A549 treated with CORT108297 at 1 μM for 4 hours (cell line): ENCODE measurements around the gene CNTLN. TPM values are rescaled to one million over a fixed set of nuclear protein-coding genes. Genes with fewer than 3 reads are reported as not detected.

ENCODE experiments used
- total RNA-seq: library from RNA; stranded (reverse); fragments of 200-300 nt; extraction: Qiagen RNA extraction; gene quantifications from 5 replicates; pipeline ENCODE4 v1.2.3, GENCODE V29; 2022

The CNTLN gene
- 4.5 to 6.9 TPM (median 5.4 TPM) in 5 replicates for total RNA-seq

DNA sequence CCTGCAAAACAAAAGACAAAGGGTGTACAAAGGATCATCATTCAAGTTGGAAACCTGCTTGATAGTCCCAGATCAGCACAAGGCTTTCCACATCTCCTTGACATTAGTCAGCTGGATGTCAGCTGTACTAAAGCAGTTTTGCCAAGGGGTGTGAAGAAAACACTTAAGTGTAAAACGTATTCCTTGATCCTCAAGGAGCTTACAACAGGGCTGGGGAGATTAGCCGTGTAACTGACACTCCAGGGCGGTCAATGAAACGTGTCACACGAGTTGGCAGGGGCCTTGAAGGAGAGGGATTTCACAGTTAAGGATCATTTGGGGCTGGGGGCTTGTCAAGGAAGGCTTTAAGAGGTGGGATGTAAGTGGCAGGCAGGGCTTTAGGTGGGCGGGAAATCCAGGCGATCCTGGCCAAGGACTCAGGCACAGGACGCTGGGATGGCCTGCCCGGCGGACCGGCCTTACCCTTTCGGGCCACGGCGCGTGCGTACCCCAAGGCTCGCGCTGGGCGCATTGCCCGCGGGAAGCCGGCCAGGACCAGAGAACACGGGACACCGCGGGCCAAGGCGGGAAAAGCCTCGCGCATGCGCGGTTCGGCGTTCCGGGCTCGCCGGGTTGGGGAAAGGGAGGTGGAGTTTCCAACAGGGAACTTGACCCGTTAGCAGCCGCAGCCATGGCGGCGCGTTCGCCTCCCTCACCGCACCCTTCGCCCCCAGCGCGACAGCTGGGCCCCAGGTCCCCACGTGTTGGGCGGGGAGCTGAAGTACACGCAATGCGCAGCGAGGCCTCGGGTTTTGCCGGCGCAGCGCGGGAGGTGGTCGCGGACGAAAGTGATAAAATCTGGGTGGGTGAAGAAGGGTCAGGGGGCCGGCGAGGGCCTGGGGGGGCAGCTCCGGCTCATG, at the start of gene CNTLN:
CNTLN (plus strand) TSS at position 645 of the 899 bp plus-strand sequence; CDS start at position 671, 26 bp downstream.

